ENCODE measurements around the gene GALNT13.

GALNT13 gene

DNA sequence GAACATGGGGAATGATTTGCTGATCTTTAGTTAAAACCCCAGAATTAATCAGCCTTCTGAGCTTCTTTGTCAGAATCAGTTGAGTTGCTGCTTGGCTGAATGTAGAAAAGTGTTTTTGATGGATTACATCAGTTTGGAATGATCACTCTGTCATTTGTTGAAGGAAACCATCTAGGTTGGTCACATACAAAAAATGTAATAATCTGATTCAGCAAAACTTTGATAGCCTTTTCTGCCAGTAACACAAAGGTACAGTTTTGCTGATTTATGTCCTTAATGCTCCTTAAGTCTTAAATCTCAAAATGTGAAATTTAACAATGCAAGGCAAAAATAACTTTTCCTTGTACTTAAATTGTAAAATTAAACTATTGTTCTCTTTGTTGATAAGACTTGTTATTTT lies 74.3 kb downstream of the GALNT13 start:
- no peak for DNase-seq

DNA sequence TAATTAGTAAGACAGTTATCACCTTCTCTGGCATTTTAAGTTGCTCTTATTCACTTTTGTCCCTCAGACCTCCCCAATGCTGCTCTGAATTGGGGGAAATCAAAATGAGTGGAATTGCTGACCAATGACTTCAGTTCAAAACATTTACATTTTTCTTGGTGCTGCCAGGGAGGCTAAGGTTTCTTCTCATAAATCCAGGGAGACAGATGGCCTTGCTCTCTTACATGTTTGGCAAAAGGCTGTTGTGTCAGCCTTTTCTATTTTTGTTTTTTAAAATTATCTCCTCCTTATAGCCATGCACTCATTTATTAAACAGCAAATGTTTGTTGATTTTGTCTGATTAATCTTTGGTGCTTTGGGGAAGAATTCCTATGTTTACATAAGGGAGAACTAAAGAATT lies 82.0 kb downstream of the GALNT13 start:
- no peak for DNase-seq

DNA sequence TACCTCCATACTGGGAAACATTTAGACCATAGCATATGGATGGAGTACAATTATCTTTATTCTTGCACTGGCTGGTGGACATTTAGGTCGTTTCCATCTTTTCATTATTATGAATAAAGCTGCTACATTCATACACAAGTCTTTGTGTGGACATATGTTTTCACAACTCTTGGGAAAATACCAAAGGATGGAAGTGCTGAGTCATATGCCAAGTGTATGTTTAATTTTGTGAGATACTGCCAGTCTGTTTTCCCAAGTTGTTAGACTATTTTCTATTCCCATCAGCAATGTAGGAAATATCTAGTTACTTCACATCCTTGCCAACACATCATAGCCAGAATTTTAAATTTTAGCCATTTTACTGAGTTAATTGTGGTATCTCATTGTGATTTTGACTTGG lies 91.5 kb downstream of the GALNT13 start:
- DNase-seq: no peak

DNA sequence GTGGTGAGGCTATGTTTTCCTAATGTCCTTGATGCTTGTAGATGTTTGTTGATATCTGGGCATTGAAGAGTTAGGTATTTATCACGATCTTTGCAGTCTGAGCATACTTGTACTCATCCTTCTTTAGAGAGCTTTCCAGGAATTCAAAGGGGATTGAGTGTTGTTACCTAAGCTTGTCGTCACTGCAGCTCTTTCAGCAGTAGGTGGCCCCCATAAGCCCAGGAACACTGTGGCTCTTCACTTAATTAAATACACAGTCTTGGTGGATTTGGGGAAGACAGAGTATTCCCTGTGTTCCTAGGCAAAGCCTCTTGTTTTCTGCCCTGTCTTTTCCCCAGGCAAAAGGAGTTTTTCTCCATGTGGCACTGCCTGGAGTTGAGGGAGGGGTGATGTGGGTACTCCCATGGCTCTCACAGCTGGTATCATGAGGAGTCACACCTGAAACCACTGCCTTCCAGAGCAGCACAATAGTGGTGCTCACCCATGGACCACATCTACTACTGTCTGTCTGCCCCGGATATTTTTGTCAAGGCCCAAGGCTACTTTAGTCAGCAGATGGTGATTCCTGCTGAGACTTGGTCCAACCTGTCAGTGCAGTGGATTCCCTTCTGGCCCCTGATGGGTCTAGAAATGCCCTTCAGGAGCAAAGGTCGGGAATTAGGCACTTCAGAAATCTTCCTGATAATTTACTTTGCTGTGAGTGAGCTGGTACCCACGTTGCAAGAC lies 95.7 kb downstream of the GALNT13 start:
- no peak for DNase-seq

DNA sequence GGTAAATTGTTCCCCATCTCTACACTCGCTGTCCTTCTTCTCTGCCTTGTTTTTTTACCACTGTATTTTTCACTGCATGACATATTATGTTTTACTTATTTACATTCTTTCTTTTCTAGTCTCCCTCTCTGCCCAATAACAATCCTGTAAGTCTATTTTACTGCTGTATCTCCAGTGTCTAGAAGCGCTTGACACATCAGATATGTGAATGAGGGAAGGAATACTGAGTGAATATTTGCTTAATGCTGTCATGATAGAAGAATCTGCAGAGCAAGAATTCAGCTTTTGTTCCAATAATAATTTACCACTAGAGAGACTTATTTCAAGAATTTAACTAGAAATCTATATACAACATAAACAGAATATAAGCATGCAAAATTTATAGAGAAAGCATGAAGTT lies 99.5 kb downstream of the GALNT13 start:
- DNase-seq: no peak

DNA sequence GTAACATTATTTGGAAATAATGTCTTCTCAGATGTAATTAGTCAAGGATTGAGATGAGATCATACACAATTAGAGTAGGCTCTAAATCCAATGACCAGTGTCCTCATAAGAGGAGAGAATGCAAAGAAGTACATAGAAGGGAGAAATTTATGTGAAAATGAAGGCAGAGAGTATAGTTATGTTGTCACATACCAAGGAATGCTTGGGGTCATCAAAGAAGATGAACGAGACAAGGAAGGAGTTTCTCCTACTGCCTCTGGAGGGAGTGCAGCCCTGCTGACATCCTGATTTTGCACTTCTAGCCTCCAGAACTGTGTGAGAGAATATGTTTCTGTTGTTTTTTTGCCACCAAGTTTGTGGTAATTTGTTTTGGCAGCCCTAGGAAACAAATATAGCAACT lies 100.1 kb downstream of the GALNT13 start:
- DNase-seq: no peak

DNA sequence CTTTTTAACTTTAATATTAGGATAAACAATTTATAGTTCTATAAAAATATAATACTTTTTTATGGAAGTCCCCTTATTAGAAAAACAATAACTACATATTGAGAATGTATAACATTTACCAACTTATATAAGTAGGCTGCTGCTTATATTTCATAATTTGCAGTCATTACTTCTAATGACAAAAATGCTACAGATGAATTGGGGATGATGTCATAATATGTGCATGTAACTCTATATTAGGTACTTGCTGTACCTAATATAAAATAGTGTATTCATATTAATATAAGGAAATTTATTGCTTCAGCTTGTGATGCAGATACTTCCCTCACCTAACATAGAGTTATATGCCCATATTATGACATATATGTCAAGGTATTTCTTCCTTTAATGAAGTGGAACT lies 100.7 kb downstream of the GALNT13 start:
- no peak for DNase-seq

DNA sequence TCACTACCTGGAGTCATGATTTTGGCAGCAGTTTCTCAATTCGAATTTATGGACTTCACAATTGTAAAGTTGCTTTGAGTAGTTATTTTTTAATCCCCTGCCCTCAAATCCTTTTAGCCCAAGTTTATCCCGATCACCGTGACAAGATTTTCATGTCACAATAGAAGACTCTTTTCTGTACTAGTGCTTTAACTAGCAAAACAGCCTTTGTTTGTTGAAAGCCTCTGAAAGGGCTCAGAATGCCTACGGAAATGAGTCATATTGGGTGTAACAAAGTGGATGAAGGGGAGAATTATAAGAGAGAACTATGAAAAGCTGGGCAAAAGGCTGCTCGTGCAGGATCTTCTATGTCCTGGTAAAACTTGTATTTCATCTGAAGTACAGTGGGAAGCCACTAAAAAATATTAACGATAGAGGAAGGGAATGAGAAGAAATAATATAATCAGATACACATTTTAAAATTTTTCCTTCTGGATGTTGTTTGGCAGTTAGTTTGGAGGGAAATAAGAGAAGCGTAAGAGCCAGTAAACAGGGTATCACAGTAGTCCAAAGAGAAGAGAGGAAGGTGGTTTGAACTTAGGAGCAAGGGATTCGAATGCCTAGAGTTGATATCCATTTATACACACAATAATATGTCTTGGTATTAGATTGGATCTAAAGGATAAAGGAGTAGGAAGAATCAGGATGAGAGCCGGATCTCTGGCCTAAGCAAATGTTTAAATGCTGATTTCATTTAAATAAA lies 114.9 kb downstream of the GALNT13 start:
- no peak for DNase-seq

DNA sequence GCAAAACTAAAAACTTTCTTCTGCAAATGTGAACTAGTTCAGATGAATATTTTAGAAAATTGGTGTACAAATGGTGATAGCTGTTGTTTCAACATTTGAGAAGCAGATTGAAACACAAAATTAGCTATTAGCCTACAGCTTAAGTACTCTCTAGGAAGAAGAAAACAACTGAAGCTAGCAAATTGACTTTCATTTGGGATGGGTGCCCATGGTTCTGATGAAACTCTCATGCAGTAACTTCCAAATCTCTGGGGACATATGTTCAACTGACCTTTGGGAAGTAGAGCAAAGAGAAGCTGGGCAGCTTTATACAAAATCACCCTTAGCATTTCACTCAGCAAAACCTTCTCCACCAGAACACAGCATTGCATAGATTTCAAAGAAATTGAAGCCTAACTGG lies 119.0 kb downstream of the GALNT13 start:
- DNase-seq: no peak

DNA sequence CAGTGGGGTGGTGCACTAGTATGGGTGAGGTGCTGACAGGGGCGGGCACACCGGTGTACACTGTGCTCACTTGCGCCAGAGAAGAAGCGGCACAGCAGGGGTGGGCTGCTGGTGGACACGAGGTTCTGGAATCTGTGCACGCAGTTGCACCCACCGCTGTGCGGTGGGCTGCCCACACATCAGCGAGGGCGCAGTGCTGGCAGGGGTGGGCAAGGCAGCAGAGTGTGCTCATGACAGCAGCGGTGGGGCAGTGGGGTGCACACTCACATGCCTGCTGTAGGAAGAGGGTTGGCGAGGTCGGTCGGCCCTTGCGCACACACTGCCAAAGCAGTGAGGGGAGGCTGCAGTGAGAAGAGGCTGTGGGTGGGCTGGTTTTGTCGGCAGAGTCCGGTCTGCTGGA lies 141.8 kb downstream of the GALNT13 start:
- no peak for DNase-seq

DNA sequence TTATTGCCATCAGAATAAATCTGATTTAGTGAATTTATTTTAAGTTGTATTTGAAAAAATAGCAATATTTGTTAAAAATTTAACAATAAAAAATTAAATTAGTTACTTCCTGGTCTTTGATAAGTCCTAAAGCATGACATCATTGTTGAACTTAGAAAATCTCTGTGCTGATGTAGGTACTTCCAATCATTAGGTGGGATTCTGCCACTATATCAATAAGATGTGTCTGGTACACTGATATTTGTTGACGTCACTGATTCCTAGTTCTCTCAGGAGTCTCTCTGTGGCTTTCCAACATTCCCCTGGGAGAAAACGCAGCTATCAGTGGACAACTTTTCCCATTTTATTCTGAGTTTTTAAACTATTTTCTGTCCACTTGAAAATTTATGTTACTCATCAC lies 143.5 kb downstream of the GALNT13 start:
- DNase-seq: no peak

DNA sequence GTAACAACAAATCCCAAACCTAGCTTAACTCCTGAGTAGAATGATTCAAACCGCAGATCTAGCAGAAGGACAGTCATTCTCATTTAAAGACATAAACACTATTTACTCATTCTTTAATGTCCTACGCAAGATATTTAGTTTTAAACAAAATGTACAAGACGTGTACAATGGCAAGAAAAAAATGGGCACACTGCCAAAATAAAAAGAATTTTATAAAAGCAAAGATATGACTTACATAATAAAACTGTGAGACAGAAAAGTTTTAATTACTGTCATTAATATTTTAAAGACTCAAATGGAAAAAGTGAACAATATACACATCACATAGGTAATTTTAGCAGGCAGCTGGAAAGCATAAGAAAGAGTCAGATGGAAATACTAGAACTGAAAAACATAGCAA lies 157.8 kb downstream of the GALNT13 start:
- no peak for DNase-seq

DNA sequence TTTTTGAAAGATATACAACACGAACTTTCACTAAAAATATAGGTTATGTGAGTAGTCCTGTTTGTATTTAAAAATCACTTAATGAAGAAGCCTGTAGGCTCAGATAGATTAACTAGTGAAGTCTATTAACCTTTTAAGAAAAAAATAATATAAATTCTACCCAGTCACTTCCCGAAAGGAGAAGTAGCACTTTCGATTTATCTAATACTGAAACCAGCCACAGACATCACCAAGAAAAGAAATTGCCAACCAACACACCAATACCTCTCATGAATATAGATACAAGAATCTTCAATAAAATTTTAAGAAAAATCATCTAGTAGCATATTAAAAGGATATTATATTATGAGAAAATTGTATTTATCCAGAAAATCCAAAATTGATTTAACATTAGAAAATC lies 160.5 kb downstream of the GALNT13 start:
- no peak for DNase-seq

DNA sequence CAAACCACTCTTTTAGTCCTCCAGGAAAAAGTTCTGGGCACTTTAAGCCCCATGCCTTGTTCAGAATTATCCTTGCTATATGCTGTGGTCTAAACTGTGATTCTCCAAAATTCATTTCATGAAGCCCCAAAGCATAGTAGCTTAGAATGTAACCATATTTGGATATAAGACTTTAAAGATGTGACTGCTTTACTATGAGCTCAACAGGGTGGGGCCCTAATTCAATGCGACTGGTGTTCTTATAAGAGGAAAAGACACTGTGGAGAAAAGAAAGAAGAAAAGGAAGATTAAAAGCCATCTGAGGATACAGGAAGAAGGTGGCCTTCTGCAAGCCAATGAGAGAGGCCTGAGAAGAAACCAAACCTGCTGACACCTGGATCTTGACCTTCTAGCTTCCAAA lies 174.8 kb downstream of the GALNT13 start:
- no peak for DNase-seq

DNA sequence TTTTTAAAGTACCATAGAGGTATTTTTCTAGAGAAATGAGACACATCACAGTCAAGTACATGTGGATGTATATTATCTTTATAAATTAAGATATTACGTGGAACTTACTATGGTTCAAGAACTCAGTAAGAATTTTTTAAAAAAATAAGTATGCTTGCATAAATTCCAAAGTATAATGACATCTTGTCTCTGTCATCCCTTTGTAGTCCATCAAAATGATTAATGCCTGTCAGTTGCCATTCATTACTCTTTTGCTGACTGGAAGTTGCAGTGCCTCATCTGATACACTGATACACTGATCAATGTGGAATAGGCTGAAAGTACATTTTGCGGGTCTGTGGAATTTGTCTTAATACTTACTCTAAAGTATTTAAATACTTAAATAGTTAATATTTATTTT lies 177.2 kb downstream of the GALNT13 start:
- DNase-seq: no peak

DNA sequence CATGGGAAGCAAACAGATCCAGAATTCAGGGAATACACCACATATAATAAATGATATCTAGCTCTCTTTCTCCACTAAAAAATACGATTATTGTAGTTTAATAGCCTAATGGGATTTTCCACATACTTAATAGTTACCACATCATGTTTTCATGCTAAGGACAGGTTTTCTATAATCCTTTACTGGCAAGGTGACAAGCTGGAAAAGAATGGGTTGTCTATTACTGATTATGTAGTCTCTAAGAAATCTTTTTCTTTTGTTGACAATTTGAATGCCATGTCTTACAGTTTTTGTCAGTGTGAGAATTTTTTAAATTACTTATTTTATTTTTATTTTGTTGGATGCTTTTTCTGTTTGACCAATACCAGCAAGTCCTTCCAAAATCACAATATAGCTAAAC lies 177.8 kb downstream of the GALNT13 start:
- DNase-seq: no peak

DNA sequence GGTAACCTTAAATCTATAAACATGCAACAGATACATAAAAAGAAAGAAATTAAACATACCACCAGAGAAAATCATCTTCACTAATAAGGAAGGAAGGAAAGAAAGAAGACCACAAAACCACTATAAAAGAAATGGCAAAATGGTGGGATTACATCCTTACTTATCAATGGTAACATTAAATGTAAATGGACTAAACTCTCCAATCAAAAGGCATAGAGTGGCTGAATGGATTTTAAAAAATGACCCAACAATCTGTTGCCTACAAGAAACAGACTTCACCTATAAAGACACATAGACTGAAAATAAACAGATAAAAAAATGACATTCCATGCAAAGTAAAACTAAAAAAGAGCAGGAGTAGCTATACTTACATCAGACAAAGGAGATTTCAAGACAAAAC lies 195.4 kb downstream of the GALNT13 start:
- DNase-seq: no peak

DNA sequence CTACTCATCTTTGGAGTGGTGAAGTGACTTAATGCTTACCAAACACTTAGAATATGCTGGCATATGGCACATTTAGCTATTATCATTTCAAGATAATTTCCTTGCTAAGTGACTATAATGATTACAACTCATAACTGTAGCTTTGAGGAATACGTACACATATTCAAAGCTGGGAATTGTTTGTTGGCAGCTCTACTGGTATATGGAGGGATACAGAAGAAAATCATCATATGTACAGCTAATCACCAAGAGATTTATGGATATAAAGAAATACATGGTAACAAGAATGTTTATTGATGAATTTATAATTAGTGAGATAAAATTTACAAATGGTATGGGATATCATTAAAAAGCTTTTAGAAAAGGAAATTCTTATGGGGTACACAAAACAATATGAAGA lies 207.2 kb downstream of the GALNT13 start:
- DNase-seq: no peak

DNA sequence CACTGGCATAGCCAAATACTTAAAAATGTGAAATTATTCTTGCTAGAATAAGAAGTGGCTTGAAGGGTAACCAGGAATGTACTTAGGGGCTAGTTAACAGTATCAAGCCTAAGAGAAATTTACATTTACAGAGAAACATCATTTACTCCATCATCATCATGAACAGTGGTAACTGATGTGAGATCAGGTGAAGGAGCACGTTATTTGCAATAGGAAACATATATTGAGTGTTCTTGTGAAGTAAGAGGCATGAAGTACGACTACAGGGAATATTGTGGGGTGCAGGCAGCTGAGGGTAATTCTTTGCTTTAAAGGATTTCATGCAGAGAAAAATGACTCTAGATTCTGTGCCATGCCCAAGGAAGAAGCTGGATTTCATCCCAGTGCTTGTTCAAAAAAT lies 220.8 kb downstream of the GALNT13 start:
- no peak for DNase-seq

DNA sequence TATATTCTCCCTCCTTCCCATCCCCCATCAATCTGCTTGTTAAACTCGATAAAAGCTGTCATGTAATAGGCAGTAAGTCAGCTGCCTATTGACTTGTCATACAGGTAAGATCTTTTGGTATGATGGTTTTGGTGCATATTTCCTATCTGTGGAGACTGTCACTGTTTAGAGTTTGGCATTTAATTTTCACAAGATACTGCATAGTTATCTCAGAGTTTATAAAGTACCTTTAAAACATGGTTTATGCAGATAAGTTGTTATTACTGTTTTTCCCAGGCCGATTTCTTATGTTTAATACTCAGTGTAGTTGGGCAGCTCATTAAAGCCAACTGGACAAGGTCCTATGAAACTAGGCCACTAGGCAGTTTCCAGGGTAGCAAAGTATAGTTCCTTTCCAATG lies 222.1 kb downstream of the GALNT13 start:
- DNase-seq: no peak

DNA sequence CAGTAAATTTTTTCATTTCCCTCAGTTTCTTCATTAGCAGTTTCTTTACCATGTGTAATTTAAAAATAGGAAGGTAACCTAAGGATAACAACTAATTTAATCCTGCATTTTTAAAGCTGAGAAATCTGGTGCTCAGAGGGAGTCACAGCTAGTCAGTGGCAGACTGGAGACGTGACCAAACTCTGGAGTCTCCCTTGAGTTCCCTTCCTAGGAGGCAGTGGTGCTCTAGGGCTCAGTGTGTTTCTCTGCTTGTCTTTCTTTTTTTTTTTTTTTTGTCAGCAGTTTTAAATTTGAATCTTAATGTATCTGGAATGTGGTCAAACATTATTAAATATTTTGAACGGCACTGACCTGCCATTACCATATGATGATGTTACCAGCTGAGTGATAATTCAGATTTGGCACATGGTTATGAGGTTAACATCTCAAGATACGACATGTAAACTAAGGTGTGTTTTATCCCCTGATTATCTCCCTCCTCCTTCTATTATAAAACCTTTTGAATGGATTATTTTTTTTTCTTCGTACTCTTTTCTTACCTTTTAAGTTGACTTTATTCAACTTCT lies 226.2 kb downstream of the GALNT13 start:
- no peak for DNase-seq

DNA sequence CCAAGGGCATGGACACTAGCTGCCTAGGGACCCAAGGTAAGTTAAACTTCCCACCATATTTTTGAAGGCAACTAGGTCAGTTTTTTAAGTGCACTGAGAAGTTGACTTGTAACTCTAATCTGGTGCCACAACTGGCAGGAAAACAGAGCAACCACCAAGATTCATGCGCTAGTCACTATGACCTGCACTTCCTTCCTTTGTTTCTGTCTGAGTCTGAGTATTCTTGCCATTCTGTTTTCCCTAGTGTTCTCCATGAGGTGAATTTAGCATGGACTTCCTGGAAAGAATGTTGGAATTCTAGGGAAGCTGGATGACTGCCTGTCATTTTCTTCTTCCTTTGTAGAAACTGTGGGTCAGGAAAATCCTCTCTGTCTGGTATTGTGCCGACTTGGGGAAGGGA lies 249.0 kb downstream of the GALNT13 start:
- no peak for DNase-seq

DNA sequence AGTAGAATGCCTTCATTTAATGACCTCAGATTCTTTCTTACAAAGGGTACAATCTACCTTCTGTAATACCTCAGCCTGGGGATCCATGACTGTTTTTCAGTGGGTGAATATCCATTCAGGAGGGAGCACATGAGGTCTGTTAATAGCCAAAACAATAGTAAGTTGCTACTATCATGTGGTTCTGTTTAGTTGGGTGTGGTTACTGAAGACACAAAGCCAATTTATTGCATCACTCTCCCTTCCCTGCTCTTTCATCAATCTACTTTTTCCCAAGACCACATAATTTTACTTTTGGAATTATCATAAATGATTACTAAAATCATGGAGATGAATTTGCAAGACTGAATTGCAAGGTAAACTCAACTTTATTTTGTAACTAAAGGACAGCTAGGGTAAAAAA lies 254.2 kb downstream of the GALNT13 start:
- DNase-seq: no peak

DNA sequence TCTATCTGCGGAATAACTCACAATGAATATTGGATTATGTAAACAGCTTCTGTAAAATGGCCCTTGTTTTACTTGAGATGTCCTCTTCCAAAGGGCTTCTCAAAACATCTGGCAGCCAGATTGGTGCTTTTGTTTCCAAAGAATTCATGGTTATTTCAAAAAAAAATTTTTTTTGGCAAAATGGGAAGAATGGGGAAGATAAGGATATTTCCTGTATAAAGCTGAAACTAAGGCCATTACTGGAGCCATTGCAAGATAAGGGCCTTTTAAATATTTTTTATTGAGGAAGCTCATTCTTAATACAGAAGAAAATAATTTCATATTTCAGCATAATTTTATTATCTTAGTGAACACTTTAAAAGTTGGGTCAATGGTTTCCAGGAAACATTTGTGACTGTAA lies 259.1 kb downstream of the GALNT13 start:
- DNase-seq: no peak

DNA sequence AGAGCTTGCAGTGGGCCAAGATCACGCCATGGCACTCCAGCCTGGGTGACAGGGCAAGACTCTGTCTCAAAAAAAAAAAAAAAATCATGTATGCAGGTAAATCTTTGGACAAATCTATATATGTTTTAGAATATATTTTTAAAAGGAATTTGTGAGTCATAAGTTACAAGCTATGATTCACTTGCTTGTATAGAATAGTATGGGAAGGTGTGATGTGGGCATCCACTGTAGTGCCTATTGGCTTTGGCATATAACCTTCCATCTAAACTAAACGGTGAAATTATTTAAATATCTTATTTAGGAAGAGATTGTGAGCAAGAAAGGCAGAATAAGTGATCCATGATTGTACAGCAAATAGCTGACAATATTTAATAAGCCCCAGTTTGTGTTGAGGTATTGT lies 261.1 kb downstream of the GALNT13 start:
- DNase-seq: no peak

Measured in NCI-H526 treated with DMSO at 0.1 percent for 48 hours (cell line).